SU-DHL-6 (cell line): ENCODE data around the gene ANO9.

Experiments used
- H2AFZ ChIP-seq: fragments of 200-600 bp; sonication (generic); 2 replicates; pipeline ENCODE4 v1.6.1; 2014; ENCODE audit warnings: low read depth, mild to moderate bottlenecking, moderate library complexity, mixed read lengths, antibody characterized with exemption, low read length; ENCODE audit not compliant: severe bottlenecking
- H3F3A ChIP-seq: fragments of 200-600 bp; shearing (Covaris generic); 2 replicates; pipeline ENCODE4 v1.6.0; 2016; ENCODE audit warnings: antibody characterized with exemption, mild to moderate bottlenecking; ENCODE audit not compliant: insufficient read depth
- H3K27ac ChIP-seq: fragments of 200-600 bp; sonication (generic); 2 replicates; pipeline ENCODE4 v1.5.1; 2016; ENCODE audit warnings: low read depth, mild to moderate bottlenecking, low read length, moderate library complexity, mixed read lengths
- H3K27me3 ChIP-seq: fragments of 200-600 bp; sonication (generic), shearing (Covaris generic); 2 replicates; pipeline ENCODE4 v1.6.0; 2014; ENCODE audit warnings: mild to moderate bottlenecking, low read length
- H3K36me3 ChIP-seq: fragments of 200-600 bp; sonication (generic); 2 replicates; pipeline ENCODE4 v1.6.1; 2014; ENCODE audit warnings: mild to moderate bottlenecking, low read length, mixed read lengths
- H3K4me2 ChIP-seq: fragments of 300-600, 200-600 bp; shearing (Covaris generic), sonication (generic); 2 replicates; pipeline ENCODE4 v1.6.0; 2014; ENCODE audit warnings: low read length, low read depth, mild to moderate bottlenecking; ENCODE audit not compliant: poor library complexity, severe bottlenecking
- H3K4me3 ChIP-seq: fragments of 200-600 bp; sonication (generic); 2 replicates; pipeline ENCODE4 v1.5.1; 2014; ENCODE audit warnings: antibody characterized with exemption, low read length, mild to moderate bottlenecking, mixed read lengths; ENCODE audit not compliant: insufficient read depth, poor library complexity, severe bottlenecking
- H3K79me2 ChIP-seq: fragments of 200-600 bp; sonication (generic); 2 replicates; pipeline ENCODE4 v1.6.1; 2014; ENCODE audit warnings: mild to moderate bottlenecking, low read length, moderate library complexity; ENCODE audit not compliant: insufficient read depth
- H3K9ac ChIP-seq: fragments of 200-600 bp; sonication (generic); 2 replicates; pipeline ENCODE4 v1.7.0; 2014; ENCODE audit warnings: mild to moderate bottlenecking, low read length
- H3K9me2 ChIP-seq: fragments of 200-600 bp; sonication (generic); replicated peaks from 2 replicates; pipeline ENCODE4 v1.6.1; 2014; ENCODE audit warnings: low read length; ENCODE audit not compliant: insufficient read depth
- H3K9me3 ChIP-seq: fragments of 200-600 bp; sonication (generic); 2 replicates; pipeline ENCODE4 v1.6.1; 2014; ENCODE audit warnings: low read length, mixed read lengths; ENCODE audit not compliant: insufficient read depth
- H4K20me1 ChIP-seq: fragments of 200-600 bp; sonication (generic); 2 replicates; pipeline ENCODE4 v1.6.1; 2014; ENCODE audit warnings: low read depth, mild to moderate bottlenecking, antibody characterized with exemption, low read length, moderate library complexity, mixed read lengths
- CTCF ChIP-seq: fragments of 200-600 bp; sonication (generic); IDR thresholded peaks from one replicate; pipeline ENCODE4 v1.5.1; 2017; ENCODE audit warnings: antibody characterized with exemption, mild to moderate bottlenecking, low read length, moderate library complexity; ENCODE audit not compliant: insufficient read depth, poor library complexity, severe bottlenecking
- EZH2phosphoT487 ChIP-seq: fragments of 200-600 bp; sonication (generic), shearing (Covaris generic); conservative IDR thresholded peaks from 2 replicates; pipeline ENCODE4 v1.6.1; 2018; ENCODE audit warnings: mild to moderate bottlenecking, antibody characterized with exemption, low read length, moderate library complexity, mixed read lengths

Gene ANO9

GRCh38 chr11:415640-416041 lies 26.2 kb downstream of the ANO9 start:
- no peaks in the 10 kb centered on the region for H4K20me1 ChIP-seq
- no peak overlapping the region for H3K27ac ChIP-seq
- no peak for TF ChIP-seq EZH2phosphoT487
- TF ChIP-seq CTCF = no peak
- H3K36me3 ChIP-seq = no peaks in the 10 kb centered on the region
- no peak overlapping the region for H3K4me2 ChIP-seq
- no peaks in the 10 kb centered on the region for H3K9me3 ChIP-seq
- no peaks in the 10 kb centered on the region for H3K9me2 ChIP-seq
- H3F3A ChIP-seq = no peaks in the 10 kb centered on the region
- no peak overlapping the region for H3K4me3 ChIP-seq
- H2AFZ ChIP-seq = no peak overlapping the region
- H3K9ac ChIP-seq = no peak overlapping the region
- no peaks in the 10 kb centered on the region for H3K79me2 ChIP-seq
- no peaks in the 10 kb centered on the region for H3K27me3 ChIP-seq

GRCh38 chr11:414318-414857 lies 27.4 kb downstream of the ANO9 start:
- H3K9ac ChIP-seq = no peak overlapping the region
- no peak overlapping the region for H3K4me3 ChIP-seq
- H4K20me1 ChIP-seq = no peaks in the 10 kb centered on the region
- H3K9me3 ChIP-seq = no peaks in the 10 kb centered on the region
- no peak overlapping the region for H3K27ac ChIP-seq
- no peaks in the 10 kb centered on the region for H3K27me3 ChIP-seq
- no peaks in the 10 kb centered on the region for H3K36me3 ChIP-seq
- H2AFZ ChIP-seq = no peak overlapping the region
- TF ChIP-seq EZH2phosphoT487 = no peak
- TF ChIP-seq CTCF = no peak
- H3K79me2 ChIP-seq = no peaks in the 10 kb centered on the region
- no peaks in the 10 kb centered on the region for H3K9me2 ChIP-seq
- no peaks in the 10 kb centered on the region for H3F3A ChIP-seq
- H3K4me2 ChIP-seq = no peak overlapping the region

- H2AFZ ChIP-seq = no peak overlapping the region
- H3K36me3 ChIP-seq = no peaks in the 10 kb centered on the region
- no peaks in the 10 kb centered on the region for H4K20me1 ChIP-seq
- H3K4me3 ChIP-seq = no peak overlapping the region
- H3K27ac ChIP-seq = no peak overlapping the region
- TF ChIP-seq CTCF (no peak), EZH2phosphoT487 (no peak)
- no peaks in the 10 kb centered on the region for H3K27me3 ChIP-seq
- no peak overlapping the region for H3K9ac ChIP-seq
- H3K79me2 ChIP-seq = no peaks in the 10 kb centered on the region
- H3K9me2 ChIP-seq = no peaks in the 10 kb centered on the region
- no peaks in the 10 kb centered on the region for H3F3A ChIP-seq
- H3K4me2 ChIP-seq = no peak overlapping the region
- no peaks in the 10 kb centered on the region for H3K9me3 ChIP-seq
Observed at GRCh38 chr11:413120-414081, 28.4 kb downstream of the ANO9 start.
